ENCODE data around the gene MPRIP.

Gene MPRIP

DNA sequence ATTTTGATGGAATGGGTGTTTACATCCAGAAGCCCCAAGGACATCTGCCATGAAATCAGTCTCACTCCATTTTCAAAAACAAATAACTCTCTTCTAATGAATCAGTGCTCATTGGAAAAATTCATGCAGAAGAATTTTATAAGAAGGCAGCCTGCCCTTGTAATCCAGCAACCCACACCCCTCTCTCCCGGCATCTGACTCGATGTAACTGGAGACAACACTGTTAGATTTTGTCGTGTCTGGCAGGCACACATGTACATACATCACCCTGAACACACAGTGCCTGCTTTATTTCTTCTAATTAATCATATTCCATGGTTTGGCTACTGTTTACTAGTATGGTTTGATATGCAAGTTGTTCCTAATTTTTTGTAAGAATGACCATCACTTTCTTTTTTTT is 175.7 kb downstream of the MPRIP start:
- H3K4me1 ChIP-seq (ENCODE audit: control insufficient read depth in 1 of 2, insufficient read depth in 1 of 2, low read depth in 1 of 2, low read length in 1 of 2): no peaks in the 10 kb centered on the region
- peaks cover 100% of the 10 kb centered on the region for H3K36me3 ChIP-seq
- H3K27me3 ChIP-seq: no peaks in the 10 kb centered on the region
- TF ChIP-seq, protein P1, sequence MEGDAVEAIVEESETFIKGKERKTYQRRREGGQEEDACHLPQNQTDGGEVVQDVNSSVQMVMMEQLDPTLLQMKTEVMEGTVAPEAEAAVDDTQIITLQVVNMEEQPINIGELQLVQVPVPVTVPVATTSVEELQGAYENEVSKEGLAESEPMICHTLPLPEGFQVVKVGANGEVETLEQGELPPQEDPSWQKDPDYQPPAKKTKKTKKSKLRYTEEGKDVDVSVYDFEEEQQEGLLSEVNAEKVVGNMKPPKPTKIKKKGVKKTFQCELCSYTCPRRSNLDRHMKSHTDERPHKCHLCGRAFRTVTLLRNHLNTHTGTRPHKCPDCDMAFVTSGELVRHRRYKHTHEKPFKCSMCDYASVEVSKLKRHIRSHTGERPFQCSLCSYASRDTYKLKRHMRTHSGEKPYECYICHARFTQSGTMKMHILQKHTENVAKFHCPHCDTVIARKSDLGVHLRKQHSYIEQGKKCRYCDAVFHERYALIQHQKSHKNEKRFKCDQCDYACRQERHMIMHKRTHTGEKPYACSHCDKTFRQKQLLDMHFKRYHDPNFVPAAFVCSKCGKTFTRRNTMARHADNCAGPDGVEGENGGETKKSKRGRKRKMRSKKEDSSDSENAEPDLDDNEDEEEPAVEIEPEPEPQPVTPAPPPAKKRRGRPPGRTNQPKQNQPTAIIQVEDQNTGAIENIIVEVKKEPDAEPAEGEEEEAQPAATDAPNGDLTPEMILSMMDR (IDR thresholded peaks at IDR 0.05): no peak
- H3K4me3 ChIP-seq (ENCODE audit: low read depth in 1 of 2, low read length in 1 of 2): no peak overlapping the region
- H3K27ac ChIP-seq: no peak overlapping the region
- no peaks in the 10 kb centered on the region for H3K9me3 ChIP-seq

DNA sequence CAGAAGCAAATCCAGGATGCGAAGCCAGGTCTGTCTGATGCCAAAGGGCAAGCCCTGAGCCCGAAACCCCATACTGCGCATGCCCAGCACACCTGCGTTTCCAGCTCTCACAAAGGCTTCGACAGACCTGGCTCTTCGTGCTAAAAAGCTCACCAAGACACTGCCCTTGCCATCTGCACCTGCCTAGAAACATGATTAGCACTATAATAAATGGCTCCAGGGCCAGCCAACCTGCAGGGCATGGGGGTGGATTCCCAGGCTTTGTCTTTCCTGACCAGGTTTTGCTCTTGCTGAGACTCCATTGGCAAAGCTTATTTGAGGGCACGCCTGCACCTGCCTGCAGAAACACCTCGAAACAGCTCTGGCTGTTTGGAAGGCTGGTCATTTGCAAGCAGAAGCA is 178.3 kb downstream of the MPRIP start:
- peaks cover 100% of the 10 kb centered on the region for H3K36me3 ChIP-seq
- no peaks in the 10 kb centered on the region for H3K27me3 ChIP-seq
- H3K4me3 ChIP-seq (ENCODE audit: low read depth in 1 of 2, low read length in 1 of 2): no peak overlapping the region
- H3K4me1 ChIP-seq (ENCODE audit: control insufficient read depth in 1 of 2, insufficient read depth in 1 of 2, low read depth in 1 of 2, low read length in 1 of 2): no peaks in the 10 kb centered on the region
- H3K9me3 ChIP-seq: no peaks in the 10 kb centered on the region
- no peak overlapping the region for H3K27ac ChIP-seq
- TF ChIP-seq, protein P1 (IDR thresholded peaks at IDR 0.05): no peak

DNA sequence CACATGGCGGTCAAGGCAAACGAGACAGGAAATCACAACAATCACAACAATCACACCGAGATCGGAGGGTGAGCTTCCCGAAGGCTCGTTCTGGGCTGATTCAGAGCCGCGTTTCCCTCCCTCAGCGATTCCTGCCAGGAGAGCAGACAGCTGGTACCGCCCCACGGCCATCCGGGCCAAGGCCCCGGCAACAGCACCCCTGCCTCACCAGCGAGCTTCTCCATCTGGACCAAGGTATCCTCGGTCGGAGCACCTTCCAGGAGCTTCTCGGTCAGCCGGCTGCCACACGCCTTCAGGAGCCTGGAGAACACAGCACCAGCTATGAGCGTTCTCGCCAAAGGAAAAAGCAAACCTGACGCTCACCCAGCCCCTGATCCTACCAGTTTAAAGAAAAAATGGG is 179.1 kb downstream of the MPRIP start:
- TF ChIP-seq, protein P1 (IDR thresholded peaks at IDR 0.05): no peak
- no peaks in the 10 kb centered on the region for H3K27me3 ChIP-seq

DNA sequence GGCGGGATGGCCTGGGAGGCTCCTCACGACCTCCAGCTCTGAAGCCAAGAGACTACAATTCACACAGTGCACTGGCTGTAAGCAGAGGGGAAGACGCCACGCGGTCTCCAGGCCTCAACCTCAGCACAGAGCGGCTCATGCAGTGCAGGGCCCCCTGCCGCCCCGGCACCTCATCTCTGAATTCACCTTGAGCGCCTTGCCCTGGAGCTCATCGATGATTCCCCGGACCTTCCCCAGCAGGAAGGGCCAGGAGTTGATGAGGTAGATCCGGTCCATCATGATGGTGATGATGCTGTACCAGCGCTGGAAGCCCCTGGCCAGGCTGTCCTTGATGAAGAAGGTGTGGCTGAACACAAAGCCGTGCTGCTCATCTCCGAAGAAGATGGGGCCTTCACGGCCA is 181.5 kb downstream of the MPRIP start:
- Histone ChIP-seq H3K9me3 (no peaks in the 10 kb centered on the region), H3K27ac (no peak overlapping the region), H3K36me3 (peaks cover 100% of the 10 kb centered on the region), H3K4me3 (ENCODE audit: low read depth in 1 of 2, low read length in 1 of 2) (no peak overlapping the region), H3K27me3 (no peaks in the 10 kb centered on the region), H3K4me1 (ENCODE audit: control insufficient read depth in 1 of 2, insufficient read depth in 1 of 2, low read depth in 1 of 2, low read length in 1 of 2) (no peaks in the 10 kb centered on the region)
- TF ChIP-seq, protein P1 (IDR thresholded peaks at IDR 0.05): no peak

More for the DNA sequence above, 179.1 kb downstream of the MPRIP start:
- Histone ChIP-seq H3K9me3 (no peaks in the 10 kb centered on the region), H3K27ac (no peak overlapping the region), H3K36me3 (peaks cover 100% of the 10 kb centered on the region), H3K4me1 (ENCODE audit: control insufficient read depth in 1 of 2, insufficient read depth in 1 of 2, low read depth in 1 of 2, low read length in 1 of 2) (no peaks in the 10 kb centered on the region), H3K4me3 (ENCODE audit: low read depth in 1 of 2, low read length in 1 of 2) (no peak overlapping the region)

DNA sequence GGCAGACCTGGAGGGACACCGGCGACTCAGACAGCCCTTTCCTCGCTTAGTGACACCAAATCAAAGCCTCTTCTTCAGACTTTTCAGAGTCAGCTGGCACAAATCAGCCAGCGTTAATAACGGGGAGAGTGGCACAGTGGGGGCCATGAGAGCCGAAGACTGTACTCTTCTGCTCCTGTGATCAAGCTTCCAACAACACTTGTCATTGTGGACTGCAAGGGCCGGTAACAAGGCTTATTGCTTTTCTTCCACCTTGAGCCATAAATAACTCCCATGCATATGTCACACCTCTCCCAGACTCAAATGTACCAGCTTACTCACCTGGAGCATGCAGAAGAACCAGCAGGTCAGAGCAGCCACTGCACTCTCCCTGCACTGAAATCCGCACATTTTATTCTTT is 181.9 kb downstream of the MPRIP start:
- Histone ChIP-seq H3K9me3 (no peaks in the 10 kb centered on the region), H3K4me3 (ENCODE audit: low read depth in 1 of 2, low read length in 1 of 2) (no peak overlapping the region), H3K4me1 (ENCODE audit: control insufficient read depth in 1 of 2, insufficient read depth in 1 of 2, low read depth in 1 of 2, low read length in 1 of 2) (no peaks in the 10 kb centered on the region), H3K27ac (no peak overlapping the region), H3K36me3 (peaks cover 100% of the 10 kb centered on the region), H3K27me3 (no peaks in the 10 kb centered on the region)
- TF ChIP-seq, protein P1 (IDR thresholded peaks at IDR 0.05): no peak

DNA sequence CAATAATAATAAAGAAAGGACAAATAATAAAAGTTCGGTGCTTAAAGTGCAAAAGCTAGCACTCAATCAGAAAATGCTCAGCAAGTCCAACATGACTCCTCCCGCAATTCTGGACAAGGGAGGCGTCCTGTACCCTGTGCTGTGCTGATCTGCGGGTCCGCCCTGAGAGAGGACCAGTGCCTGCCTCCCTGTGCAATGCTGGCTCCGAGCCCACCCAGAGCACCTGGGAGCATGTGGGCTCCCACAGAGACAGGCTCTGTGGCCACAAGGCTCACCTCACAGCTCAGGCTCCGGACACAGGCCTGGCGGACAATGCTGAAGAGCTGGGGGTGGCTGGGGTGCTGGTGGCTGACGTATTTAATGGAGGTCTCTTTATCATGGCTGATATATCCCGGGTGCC is 183.6 kb downstream of the MPRIP start:
- no peak overlapping the region for H3K4me3 ChIP-seq (ENCODE audit: low read depth in 1 of 2, low read length in 1 of 2)
- H3K36me3 ChIP-seq: peaks cover 98% of the 10 kb centered on the region
- H3K4me1 ChIP-seq (ENCODE audit: control insufficient read depth in 1 of 2, insufficient read depth in 1 of 2, low read depth in 1 of 2, low read length in 1 of 2): no peaks in the 10 kb centered on the region
- TF ChIP-seq, protein P1 (IDR thresholded peaks at IDR 0.05): no peak
- H3K9me3 ChIP-seq: no peaks in the 10 kb centered on the region
- H3K27me3 ChIP-seq: no peaks in the 10 kb centered on the region
- H3K27ac ChIP-seq: no peak overlapping the region

All from neutrophil (primary cell).